B cell (primary cell): Measurements from ENCODE around the gene UQCR10. TPM values are rescaled to one million over a fixed set of nuclear protein-coding genes. Genes with fewer than 3 reads are reported as not detected.

Source experiments
- ATAC-seq: fragments of 200-7000 bp; cut with Tn5 transposase; one replicate; pipeline ENCODE4 v1.10.0; 2021; ENCODE audit warnings: low read depth, mild to moderate bottlenecking, moderate number of reproducible peaks, moderate library complexity
- CTCF ChIA-PET: fragments of 350-600 bp; sonication (Branson Sonifier 250); formaldehyde crosslinking; loops from one replicate; lab custom pipeline; 2021; ENCODE audit warnings: antibody characterized with exemption, inconsistent platforms; lab: Charles Lee
- POLR2A ChIA-PET: fragments of 350-600 bp; sonication (Branson Sonifier 250); formaldehyde crosslinking; loops from one replicate; lab custom pipeline; 2021; ENCODE audit warnings: antibody characterized with exemption; lab: Charles Lee
- DNase-seq: peaks from one replicate; pipeline ENCODE4 v3.0.0; 2013
- H2AFZ ChIP-seq: 2 replicates; pipeline ENCODE4 v1.6.1; 2012; ENCODE audit warnings: mild to moderate bottlenecking, low read depth, low read length; ENCODE audit not compliant: insufficient read depth, poor library complexity, severe bottlenecking
- H3K27ac ChIP-seq, 2 donors: 1 replicate in 1 of 2; 2 replicates in 1 of 2; pipeline ENCODE4 v1.5.1; 2012 to 2013; ENCODE audit warnings: low read length in 2 of 2, mild to moderate bottlenecking in 2 of 2, moderate library complexity in 1 of 2
- H3K27me3 ChIP-seq, 4 experiments: fragments of 200-600 bp in 1 of 4; sonication (generic) in 1 of 4; replicated peaks in 1 of 4; 1 replicate in 2 of 4; 2 replicates in 2 of 4; pipeline versions ENCODE4 v1.6.1 to v1.7.0; 2013 to 2016; ENCODE audit warnings: low read length in 3 of 4, mild to moderate bottlenecking in 2 of 4, mixed read lengths in 1 of 4, moderate library complexity in 1 of 4; ENCODE audit not compliant: insufficient read depth in 4 of 4, control insufficient read depth in 3 of 4; ENCODE audit errors: control extremely low read depth in 1 of 4
- H3K36me3 ChIP-seq, 2 experiments: replicated peaks in 1 of 2; 1 replicate in 1 of 2; 2 replicates in 1 of 2; pipeline versions ENCODE4 v1.6.1 to v1.7.1; 2013; ENCODE audit warnings: low read length in 1 of 2; ENCODE audit not compliant: insufficient read depth in 2 of 2, control insufficient read depth in 1 of 2; ENCODE audit errors: control extremely low read depth in 1 of 2, extremely low read depth in 1 of 2
- H3K4me1 ChIP-seq, 2 donors: fragments of 200-600 bp in 1 of 2; sonication (generic) in 1 of 2; 1 replicate in 1 of 2; 2 replicates in 1 of 2; pipeline versions ENCODE4 v1.5.1 to v1.6.1; 2013 to 2017; ENCODE audit warnings: low read length in 2 of 2; ENCODE audit not compliant: control insufficient read depth in 2 of 2, insufficient read depth in 2 of 2
- H3K4me2 ChIP-seq: replicated peaks from 2 replicates; pipeline ENCODE3; 2012; ENCODE audit warnings: mild to moderate bottlenecking, low read depth, low read length; ENCODE audit not compliant: poor library complexity, severe bottlenecking
- H3K4me3 ChIP-seq, 5 experiments: fragments of 200-600 bp in 1 of 5; sonication (generic) in 1 of 5; 1 replicate in 3 of 5; 2 replicates in 2 of 5; pipeline versions ENCODE4 v1.5.1 to v1.7.0; 2011 to 2016; ENCODE audit warnings: low read length in 4 of 5, mild to moderate bottlenecking in 4 of 5, low read depth in 2 of 5, control low read depth in 1 of 5, moderate library complexity in 1 of 5; ENCODE audit not compliant: insufficient read depth in 1 of 5; ENCODE audit errors: control extremely low read depth in 1 of 5, extremely low read depth in 1 of 5
- H3K79me2 ChIP-seq: fragments of 200-600 bp; sonication (generic); one replicate; pipeline ENCODE4 v1.6.0; 2016; ENCODE audit warnings: low read length; ENCODE audit not compliant: control insufficient read depth, insufficient read depth
- H3K9ac ChIP-seq: fragments of 200-600 bp; sonication (generic); 2 replicates; pipeline ENCODE4 v1.6.1; 2017; ENCODE audit warnings: mild to moderate bottlenecking, low read length, moderate library complexity
- H3K9me3 ChIP-seq, 3 donors: one replicate each; pipeline versions ENCODE4 v1.6.1 to v1.7.1; 2013; ENCODE audit warnings: low read length in 2 of 3; ENCODE audit not compliant: control insufficient read depth in 2 of 3, insufficient read depth in 1 of 3; ENCODE audit errors: control extremely low read depth in 1 of 3
- H4K20me1 ChIP-seq: 2 replicates; pipeline ENCODE4 v1.6.0; 2012; ENCODE audit warnings: mild to moderate bottlenecking, low read length; ENCODE audit not compliant: insufficient read depth, control insufficient read depth, poor library complexity, severe bottlenecking
- H3K27ac Mint-ChIP-seq: one replicate; pipeline ENCODE4 v1.8.0; 2021; ENCODE audit warnings: mixed read lengths
- H3K27me3 Mint-ChIP-seq: one replicate; pipeline ENCODE4 v1.8.0; 2021; ENCODE audit warnings: mixed read lengths
- H3K4me1 Mint-ChIP-seq: one replicate; pipeline ENCODE4 v1.8.0; 2021; ENCODE audit warnings: mixed read lengths
- H3K4me3 Mint-ChIP-seq: one replicate; pipeline ENCODE4 v1.8.0; 2021; ENCODE audit warnings: mixed read lengths
- H3K9me3 Mint-ChIP-seq: one replicate; pipeline ENCODE4 v1.8.0; 2022; ENCODE audit warnings: mixed read lengths; ENCODE audit not compliant: insufficient read depth
- EZH2 ChIP-seq: IDR thresholded peaks from 2 replicates; pipeline ENCODE4 v1.6.1; 2012; ENCODE audit warnings: borderline replicate concordance, low read depth, mild to moderate bottlenecking, moderate library complexity, low read length; ENCODE audit not compliant: insufficient read depth, poor library complexity, severe bottlenecking
- WGBS: methylation state at CpG from one replicate; pipeline ENCODE4 v1.1.5; 2013; ENCODE audit warnings: missing lambda C conversion rate; ENCODE audit not compliant: insufficient coverage; 5-methylcytosine and 5-hydroxymethylcytosine counted together
- intact Hi-C: fragments of 100-400 bp; cut with micrococcal nuclease; formaldehyde crosslinking; loops from one replicate; pipeline ENCODE4 v1.10.0; 2022
- polyA plus RNA-seq: library from polyadenylated mRNA; depleted of rRNA; stranded (reverse); fragments of >200 nt; gene quantifications from 2 replicates; pipeline ENCODE4 v1.2.3, GENCODE V29; 2012
- total RNA-seq, 2 donors: library from RNA; stranded (reverse); fragments of 120-200 nt in 1 of 2; gene quantifications; 1 replicate in 1 of 2; 2 replicates in 1 of 2; pipeline versions ENCODE4 v1.2.3 to v1.2.4, GENCODE V29; 2013 to 2022
- TF ChIP-seq, protein P1 (sequence below): fragments of 200-600 bp; IDR thresholded peaks from one replicate; pipeline ENCODE4 v1.8.0; 2022; ENCODE audit warnings: antibody characterized with exemption, mild to moderate bottlenecking

Gene UQCR10
- total and polyA plus RNA-seq, 2 donors (not counting 1 experiment from before 2014, with no cell fraction given), result 41.0 to 67.6 TPM

DNA sequence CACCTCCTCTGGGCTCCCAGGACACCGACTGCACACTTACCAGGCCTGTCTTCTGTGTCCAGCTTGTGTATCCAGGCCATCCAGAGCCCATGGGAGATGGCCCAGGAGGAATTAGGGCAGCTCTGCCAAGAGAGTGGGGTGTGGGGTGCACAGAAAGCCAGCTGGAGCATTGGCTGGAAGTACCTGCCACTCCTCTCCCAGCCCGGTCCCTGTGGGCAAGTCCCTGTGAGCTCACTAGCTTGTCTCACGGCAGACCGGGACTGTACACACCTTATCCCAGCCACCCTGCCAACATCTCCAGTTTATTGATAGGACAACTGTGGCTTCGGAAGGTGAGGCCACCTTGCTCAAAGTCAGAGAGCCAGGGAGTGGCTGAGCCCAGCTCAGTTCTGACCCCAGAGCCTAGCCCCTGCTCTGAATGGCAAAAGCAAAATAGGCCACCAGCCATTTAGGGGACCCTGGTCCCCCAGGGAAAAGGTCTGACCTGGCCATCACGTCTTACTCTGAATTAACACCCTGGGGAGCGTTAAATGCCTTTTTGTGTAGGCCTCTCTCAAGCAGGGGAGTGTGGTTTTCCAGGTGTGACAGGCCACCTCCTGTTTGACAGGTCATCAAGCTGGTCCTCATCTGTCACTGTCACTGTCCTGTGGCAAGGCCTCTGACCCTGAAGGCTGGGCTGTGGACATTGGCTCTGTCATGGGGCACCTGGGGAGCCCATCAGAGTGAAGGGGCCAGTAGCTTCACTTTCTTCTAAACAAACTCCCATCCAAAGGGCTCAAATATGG is 15.1 kb downstream of the UQCR10 start:
- no peak overlapping the region for H3K9ac ChIP-seq
- no peak for ATAC-seq

More for the DNA sequence above, 15.1 kb downstream of the UQCR10 start:
- Histone ChIP-seq H3K4me3 (no peak overlapping the region), H2AFZ (no peak overlapping the region), H3K9me3 (no peaks in the 10 kb centered on the region), H3K4me1 (peaks cover 0 to 5% of the 10 kb centered on the region in 2 donors), H4K20me1 (no peaks in the 10 kb centered on the region), H3K27me3 (no peaks in the 10 kb centered on the region), H3K4me2 (no peak overlapping the region), H3K27ac (no peak overlapping the region), H3K36me3 (peaks cover 0 to 2% of the 10 kb centered on the region in 2 experiments), H3K79me2 (no peaks in the 10 kb centered on the region)
- no peak for DNase-seq
- WGBS, result 79% methylated on average over 6 of the region's 7 CpGs
- Mint-ChIP-seq H3K9me3 (no peaks in the 10 kb centered on the region), H3K27ac (no peak overlapping the region), H3K4me1 (peaks cover 5% of the 10 kb centered on the region), H3K4me3 (no peak overlapping the region), H3K27me3 (no peaks in the 10 kb centered on the region)
- ChIA-PET CTCF (interaction anchor here (1.0 kb wide), 1 partner anchor 9 kb away, joined by 3 read pairs; no protein-coding TSS in a partner anchor), POLR2A (no interaction called here)
- intact Hi-C loops, result no loop called here
- TF ChIP-seq, protein P1, sequence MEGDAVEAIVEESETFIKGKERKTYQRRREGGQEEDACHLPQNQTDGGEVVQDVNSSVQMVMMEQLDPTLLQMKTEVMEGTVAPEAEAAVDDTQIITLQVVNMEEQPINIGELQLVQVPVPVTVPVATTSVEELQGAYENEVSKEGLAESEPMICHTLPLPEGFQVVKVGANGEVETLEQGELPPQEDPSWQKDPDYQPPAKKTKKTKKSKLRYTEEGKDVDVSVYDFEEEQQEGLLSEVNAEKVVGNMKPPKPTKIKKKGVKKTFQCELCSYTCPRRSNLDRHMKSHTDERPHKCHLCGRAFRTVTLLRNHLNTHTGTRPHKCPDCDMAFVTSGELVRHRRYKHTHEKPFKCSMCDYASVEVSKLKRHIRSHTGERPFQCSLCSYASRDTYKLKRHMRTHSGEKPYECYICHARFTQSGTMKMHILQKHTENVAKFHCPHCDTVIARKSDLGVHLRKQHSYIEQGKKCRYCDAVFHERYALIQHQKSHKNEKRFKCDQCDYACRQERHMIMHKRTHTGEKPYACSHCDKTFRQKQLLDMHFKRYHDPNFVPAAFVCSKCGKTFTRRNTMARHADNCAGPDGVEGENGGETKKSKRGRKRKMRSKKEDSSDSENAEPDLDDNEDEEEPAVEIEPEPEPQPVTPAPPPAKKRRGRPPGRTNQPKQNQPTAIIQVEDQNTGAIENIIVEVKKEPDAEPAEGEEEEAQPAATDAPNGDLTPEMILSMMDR, result no peak
- TF ChIP-seq EZH2, result no peak
